T follicular helper cell (primary cell): ENCODE data around the gene MASP1.
"Not testable (repeated sequence)": the region's sequence is repeated elsewhere in the genome, so short reads cannot be mapped to it uniquely, and the experiment has no call there.

ENCODE experiments used
- DNase-seq: peaks from one replicate; pipeline ENCODE4 v3.0.0-alpha.2; 2020; ENCODE audit warnings: low read depth

MASP1 gene

GRCh38 chr3:187222801-187223200 is 68.7 kb downstream of the MASP1 start:
- DNase-seq = no peak

DNA sequence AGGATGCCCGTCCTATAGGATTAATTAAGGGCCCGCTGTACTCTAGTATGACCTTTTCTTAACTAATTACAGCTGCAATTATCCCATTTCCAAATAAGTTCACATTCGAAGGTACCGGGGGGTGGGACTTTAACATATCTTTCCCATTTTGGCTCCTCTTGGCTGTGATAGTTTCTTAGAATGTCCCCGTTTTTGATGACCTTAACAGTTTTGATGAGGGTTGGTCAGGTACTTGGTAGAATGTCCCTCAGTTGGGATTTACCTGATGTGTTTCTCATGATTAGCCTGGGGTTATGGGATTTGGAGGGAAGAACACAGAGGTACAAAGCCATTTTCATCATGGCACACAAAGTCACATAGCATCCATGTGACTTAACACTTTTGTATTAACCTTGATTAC is 76.1 kb downstream of the MASP1 start:
- DNase-seq = no peak

GRCh38 chr3:187213616-187214015 is 77.9 kb downstream of the MASP1 start:
- no peak for DNase-seq

DNA sequence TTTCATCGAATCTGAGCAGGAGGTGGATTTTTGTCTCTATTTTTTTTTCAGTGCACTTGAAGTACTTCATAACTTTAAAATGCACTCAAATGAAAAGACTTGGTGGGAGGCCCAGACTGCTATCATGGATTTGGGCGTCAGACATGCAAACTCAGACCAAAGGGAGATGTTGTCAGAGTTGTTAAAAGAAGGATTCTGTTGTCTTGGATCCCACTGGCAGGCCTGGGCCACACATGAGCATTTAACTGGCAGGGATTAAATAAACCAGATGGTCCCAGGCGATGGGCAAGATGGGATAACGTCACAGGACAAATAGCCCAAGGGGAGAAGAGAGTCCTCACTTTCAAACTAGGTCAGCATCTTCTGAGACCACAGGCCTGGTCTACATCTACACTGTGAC is 78.8 kb downstream of the MASP1 start:
- DNase-seq = no peak

DNA sequence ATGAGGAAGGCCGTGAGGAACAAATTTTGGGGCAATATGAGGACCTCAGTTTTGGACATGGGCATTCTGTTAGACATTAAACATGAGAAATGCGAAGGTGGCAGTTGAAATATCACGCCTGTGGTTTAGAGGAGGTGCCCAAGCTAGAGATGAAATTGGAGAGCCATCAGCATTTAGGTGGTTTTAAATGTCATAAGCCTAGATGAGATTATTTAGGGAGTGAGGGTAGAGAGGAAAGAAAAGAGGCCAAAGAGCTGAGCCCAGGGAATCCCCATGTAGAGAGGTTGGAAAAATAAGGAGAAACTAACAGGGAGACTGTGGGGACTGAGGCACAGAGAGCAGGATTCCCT is 79.4 kb downstream of the MASP1 start:
- DNase-seq = no peak

- DNase-seq = no peak
Measured at GRCh38 chr3:187211532-187212195, 79.9 kb downstream of the MASP1 start.

GRCh38 chr3:187210545-187211327 is 80.8 kb downstream of the MASP1 start:
- no peak for DNase-seq

DNA sequence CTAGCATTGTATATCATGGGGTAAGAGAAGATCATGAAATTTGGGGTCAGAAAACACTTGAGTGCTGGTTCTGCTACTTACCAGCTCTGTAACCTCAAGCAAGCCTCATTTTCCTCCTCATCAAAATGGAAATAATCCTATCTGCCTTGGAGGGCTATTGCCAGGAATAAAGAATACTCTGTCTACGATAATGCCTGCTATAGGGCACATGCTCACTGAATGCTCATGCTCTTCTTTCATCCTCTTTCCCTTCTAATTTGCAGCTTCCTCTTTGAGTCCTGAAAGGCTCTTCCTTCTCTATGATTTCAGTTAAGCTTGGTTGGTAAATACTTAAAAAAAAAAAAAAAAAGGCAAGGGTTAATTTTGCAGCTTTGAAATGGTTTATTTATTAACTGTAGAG is 81.4 kb downstream of the MASP1 start:
- DNase-seq = no peak

DNA sequence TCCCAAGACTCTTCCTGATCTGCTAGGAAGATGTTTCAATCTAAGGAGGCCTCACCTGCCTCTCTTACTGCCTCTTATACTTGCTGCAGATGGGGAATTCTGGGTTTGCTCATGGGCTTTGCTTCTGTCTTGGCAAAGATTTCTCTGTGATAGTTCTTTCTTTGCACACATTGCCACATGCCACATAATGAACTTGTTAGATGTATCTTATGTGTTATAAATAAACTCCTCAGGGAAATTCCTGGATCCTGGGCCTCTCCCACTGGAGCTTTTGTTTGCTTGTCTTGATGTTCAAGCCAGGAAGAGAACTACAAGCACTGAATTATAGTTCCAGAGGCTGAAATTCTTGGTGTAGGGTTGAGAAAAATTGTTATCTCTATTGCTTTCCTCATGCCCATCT is 82.0 kb downstream of the MASP1 start:
- DNase-seq = no peak

DNA sequence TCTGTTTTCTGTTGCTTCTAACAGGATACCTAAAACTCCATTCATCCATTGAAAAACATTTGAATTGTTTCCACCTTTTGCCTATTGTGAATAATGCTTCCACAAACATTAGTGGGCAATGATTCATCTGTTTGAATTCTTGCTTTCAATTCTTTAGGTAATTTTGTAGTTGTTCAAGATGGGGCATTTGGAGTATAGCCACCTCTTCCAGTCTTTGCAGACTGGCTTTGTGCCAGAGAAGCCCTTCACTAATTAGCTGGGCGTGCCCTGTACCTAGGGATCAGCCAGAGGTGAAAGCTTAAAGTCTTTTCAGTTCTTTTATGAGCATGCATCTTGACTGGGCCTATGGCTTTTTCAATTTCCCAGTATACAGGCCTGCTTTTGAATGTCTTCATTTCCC is 83.4 kb downstream of the MASP1 start:
- DNase-seq = no peak

- no peak for DNase-seq
Measured at GRCh38 chr3:187207624-187208023, 83.9 kb downstream of the MASP1 start.

DNA sequence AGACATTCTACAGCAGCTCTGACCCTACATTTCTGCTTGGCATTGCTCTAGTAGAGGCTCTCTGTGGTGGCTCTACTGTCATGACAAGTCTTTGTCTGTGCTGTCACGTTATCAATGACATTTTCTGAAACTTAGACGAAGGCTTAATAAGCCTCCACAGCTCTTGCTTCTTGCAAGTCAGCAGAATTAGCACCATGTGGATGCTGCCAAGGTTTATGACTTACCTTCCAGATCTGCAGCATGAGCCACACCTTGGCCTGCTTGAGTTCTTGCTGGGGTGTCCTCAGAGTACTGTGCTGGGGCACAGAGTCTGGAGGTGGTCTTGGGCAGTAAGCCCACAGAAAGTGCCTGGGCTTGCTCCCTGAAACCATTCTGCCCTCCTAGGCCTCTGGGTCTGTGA is 84.5 kb downstream of the MASP1 start:
- DNase-seq = no peak

DNA sequence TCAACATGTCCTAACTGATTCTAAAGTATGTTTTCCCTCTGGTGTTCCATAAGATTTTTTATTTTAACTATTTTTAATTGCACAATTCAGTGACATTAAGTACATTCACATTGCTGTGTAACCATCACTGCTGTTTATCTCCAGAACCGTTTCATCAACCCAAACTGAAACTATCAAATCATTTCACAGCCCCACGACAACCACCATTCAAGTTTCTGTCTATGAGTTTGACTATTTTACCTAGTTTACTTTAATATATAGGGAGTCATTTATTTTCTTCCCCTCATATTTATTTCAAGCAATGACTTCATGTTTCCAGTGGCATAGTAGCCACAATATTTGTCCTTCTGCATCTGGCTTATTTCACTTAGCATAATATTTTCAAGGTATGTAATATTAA is 85.9 kb downstream of the MASP1 start:
- DNase-seq = no peak

GRCh38 chr3:187199463-187200050 is 92.0 kb downstream of the MASP1 start:
- DNase-seq = not testable (repeated sequence)

GRCh38 chr3:187198490-187198889 is 93.0 kb downstream of the MASP1 start:
- DNase-seq = no peak

- no peak for DNase-seq
Measured at GRCh38 chr3:187197335-187197649, 94.2 kb downstream of the MASP1 start, which contains the start of gene RTP1. RTP1 (plus strand) TSS chr3:187197486; CDS start chr3:187197516, 30 bp downstream.

GRCh38 chr3:187196573-187197334 is 94.8 kb downstream of the MASP1 start:
- DNase-seq = no peak

DNA sequence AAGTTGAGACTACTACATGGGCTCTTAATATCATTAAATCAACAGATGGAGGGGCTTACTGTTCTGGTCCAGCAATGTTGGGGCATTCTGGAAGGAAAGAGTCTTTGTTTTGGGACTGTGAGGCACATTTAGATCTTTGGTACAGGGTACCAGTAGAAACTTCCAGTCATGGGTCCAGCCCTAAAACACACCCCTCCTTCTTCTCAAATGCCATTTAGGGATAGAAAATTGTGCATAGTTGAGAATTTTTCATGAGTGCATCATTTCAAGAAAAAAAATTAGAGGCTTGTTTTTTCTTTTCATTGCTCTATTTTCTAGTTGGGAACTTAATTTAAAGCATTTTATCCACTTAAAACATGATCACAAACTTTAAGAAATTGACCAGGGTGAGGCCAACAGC is 98.4 kb downstream of the MASP1 start:
- DNase-seq = no peak

GRCh38 chr3:187191271-187191670 is 100.3 kb downstream of the MASP1 start:
- no peak for DNase-seq

GRCh38 chr3:187188931-187189330 is 102.6 kb downstream of the MASP1 start:
- no peak for DNase-seq

- DNase-seq = no peak
Measured at GRCh38 chr3:187186801-187187421, 104.6 kb downstream of the MASP1 start.

- no peak for DNase-seq
Measured at GRCh38 chr3:187186375-187186774, 105.2 kb downstream of the MASP1 start.
